CD8-positive, alpha-beta memory T cell (primary cell): Measurements from ENCODE around the gene BCAR3. TPM values are rescaled to one million over a fixed set of nuclear protein-coding genes. Genes with fewer than 3 reads are reported as not detected.

Experiments used
- CTCF ChIA-PET: fragments of 350-600 bp; sonication (Branson Sonifier 250); formaldehyde crosslinking; loops from one replicate; lab custom pipeline; 2021; ENCODE audit warnings: antibody characterized with exemption; lab: Charles Lee
- POLR2A ChIA-PET: fragments of 350-600 bp; sonication (Branson Sonifier 250); formaldehyde crosslinking; loops from one replicate; lab custom pipeline; 2021; ENCODE audit warnings: antibody characterized with exemption; lab: Charles Lee
- DNase-seq, 5 donors: peaks; one replicate each; pipeline versions ENCODE4 v3.0.0 to v3.0.0-alpha.2; 2020 to 2022; ENCODE audit warnings: mixed read lengths in 1 of 5
- H3K27ac ChIP-seq: one replicate; pipeline ENCODE4 v1.7.0; 2013; ENCODE audit warnings: low read depth, mild to moderate bottlenecking, low read length, moderate library complexity
- H3K27me3 ChIP-seq: 2 replicates; pipeline ENCODE4 v1.7.0; 2013; ENCODE audit warnings: low read length, mild to moderate bottlenecking; ENCODE audit not compliant: insufficient read depth, poor library complexity, severe bottlenecking
- H3K36me3 ChIP-seq: 2 replicates; pipeline ENCODE4 v1.7.0; 2013; ENCODE audit warnings: mild to moderate bottlenecking, low read length, moderate library complexity; ENCODE audit not compliant: insufficient read depth
- H3K4me1 ChIP-seq: 2 replicates; pipeline ENCODE4 v1.7.0; 2013; ENCODE audit warnings: mild to moderate bottlenecking, low read length, moderate library complexity; ENCODE audit not compliant: insufficient read depth
- H3K4me3 ChIP-seq: 2 replicates; pipeline ENCODE4 v1.7.0; 2013; ENCODE audit warnings: mild to moderate bottlenecking, low read length
- H3K9me3 ChIP-seq: 2 replicates; pipeline ENCODE4 v1.7.0; 2013; ENCODE audit warnings: mild to moderate bottlenecking, low read length
- H3K27ac Mint-ChIP-seq, 8 donors: one replicate each; pipeline ENCODE4 v1.8.0; 2020 to 2021; ENCODE audit warnings: mixed read lengths in 8 of 8, mild to moderate bottlenecking in 6 of 8, inconsistent platforms in 3 of 8, moderate library complexity in 3 of 8
- H3K27me3 Mint-ChIP-seq, 2 donors: one replicate each; pipeline ENCODE4 v1.8.0; 2020 to 2021; ENCODE audit warnings: mixed read lengths in 2 of 2, mild to moderate bottlenecking in 1 of 2, moderate library complexity in 1 of 2
- H3K36me3 Mint-ChIP-seq, 3 donors: one replicate each; pipeline ENCODE4 v1.8.0; 2020 to 2021; ENCODE audit warnings: mixed read lengths in 3 of 3, inconsistent platforms in 1 of 3, mild to moderate bottlenecking in 1 of 3
- H3K4me1 Mint-ChIP-seq, 3 donors: one replicate each; pipeline ENCODE4 v1.8.0; 2020 to 2021; ENCODE audit warnings: mixed read lengths in 3 of 3, inconsistent platforms in 1 of 3, mild to moderate bottlenecking in 1 of 3
- H3K4me3 Mint-ChIP-seq, 7 donors: one replicate each; pipeline ENCODE4 v1.8.0; 2020 to 2021; ENCODE audit warnings: mixed read lengths in 7 of 7, mild to moderate bottlenecking in 6 of 7, moderate library complexity in 4 of 7, inconsistent platforms in 2 of 7
- H3K9me3 Mint-ChIP-seq, 5 donors: one replicate each; pipeline ENCODE4 v1.8.0; 2020 to 2022; ENCODE audit warnings: mixed read lengths in 5 of 5, mild to moderate bottlenecking in 3 of 5, moderate library complexity in 2 of 5, inconsistent platforms in 1 of 5
- polyA plus RNA-seq: library from polyadenylated mRNA; unstranded; fragments of 300-500 nt; fragmentation: Illumina TruSeq; gene quantifications from one replicate; pipeline ENCODE4 v1.2.3, GENCODE V29; 2021
- total RNA-seq, 2 experiments: library from RNA; stranded (reverse); gene quantifications; one replicate each; pipeline ENCODE4 v1.2.3, GENCODE V29; 2021

The BCAR3 gene
- total and polyA plus RNA-seq, 3 experiments from 2014 or later, result 0.32 to 0.77 (median 0.62) TPM

DNA sequence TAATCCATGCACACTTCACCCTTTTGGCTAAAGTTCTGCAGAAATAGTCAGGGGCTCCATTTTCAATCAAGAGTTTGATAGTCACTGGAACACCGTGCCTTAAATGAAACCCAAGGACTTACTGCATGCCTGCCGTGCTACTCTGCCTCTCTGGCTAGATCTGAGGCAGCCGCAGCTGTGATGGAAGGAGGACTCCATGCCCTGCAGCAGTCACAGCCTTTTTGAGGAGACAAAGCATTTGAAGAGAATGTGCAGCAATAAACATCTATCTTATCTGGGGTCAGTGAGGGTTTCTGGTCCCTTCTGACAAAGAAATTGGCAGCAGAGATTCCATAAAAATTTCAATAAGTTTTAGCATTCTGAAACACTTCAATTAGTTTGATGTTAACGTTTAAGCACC lies 78.0 kb downstream of the BCAR3 start:
- CTCF ChIA-PET, result interaction anchor here (0.8 kb wide), 1 partner anchor 15 kb away, joined by 5 read pairs; no protein-coding TSS in a partner anchor
- H3K36me3 ChIP-seq, result no peaks in the 10 kb centered on the region
- Mint-ChIP-seq H3K36me3 (peaks cover 0 to 3% (median 0%) of the 10 kb centered on the region in 3 donors), H3K27me3 (peaks cover 0 to 26% of the 10 kb centered on the region in 2 donors), H3K4me1 (no peaks in the 10 kb centered on the region), H3K27ac (no peak overlapping the region), H3K9me3 (no peaks in the 10 kb centered on the region), H3K4me3 (no peak overlapping the region)
- peaks cover 13% of the 10 kb centered on the region for H3K27me3 ChIP-seq
- DNase-seq, result no peak
- POLR2A ChIA-PET, result no interaction called here
- no peaks in the 10 kb centered on the region for H3K4me1 ChIP-seq
- no peak overlapping the region for H3K27ac ChIP-seq
- H3K4me3 ChIP-seq, result no peak overlapping the region
- no peaks in the 10 kb centered on the region for H3K9me3 ChIP-seq

- POLR2A ChIA-PET, result no interaction called here
- no peaks in the 10 kb centered on the region for H3K9me3 ChIP-seq
- Mint-ChIP-seq H3K27ac (no peak overlapping the region), H3K36me3 (peaks cover 0 to 3% (median 0%) of the 10 kb centered on the region in 3 donors), H3K27me3 (peaks cover 0 to 26% of the 10 kb centered on the region in 2 donors), H3K9me3 (no peaks in the 10 kb centered on the region), H3K4me1 (no peaks in the 10 kb centered on the region), H3K4me3 (no peak overlapping the region)
- no peaks in the 10 kb centered on the region for H3K36me3 ChIP-seq
- no peak overlapping the region for H3K4me3 ChIP-seq
- CTCF ChIA-PET, result interaction anchor here (0.8 kb wide), 1 partner anchor 15 kb away, joined by 5 read pairs; no protein-coding TSS in a partner anchor
- no peaks in the 10 kb centered on the region for H3K4me1 ChIP-seq
- no peak for DNase-seq
- no peak overlapping the region for H3K27ac ChIP-seq
- peaks cover 13% of the 10 kb centered on the region for H3K27me3 ChIP-seq
Measured at GRCh38 chr1:93603106-93603505, 78.5 kb downstream of the BCAR3 start.

DNA sequence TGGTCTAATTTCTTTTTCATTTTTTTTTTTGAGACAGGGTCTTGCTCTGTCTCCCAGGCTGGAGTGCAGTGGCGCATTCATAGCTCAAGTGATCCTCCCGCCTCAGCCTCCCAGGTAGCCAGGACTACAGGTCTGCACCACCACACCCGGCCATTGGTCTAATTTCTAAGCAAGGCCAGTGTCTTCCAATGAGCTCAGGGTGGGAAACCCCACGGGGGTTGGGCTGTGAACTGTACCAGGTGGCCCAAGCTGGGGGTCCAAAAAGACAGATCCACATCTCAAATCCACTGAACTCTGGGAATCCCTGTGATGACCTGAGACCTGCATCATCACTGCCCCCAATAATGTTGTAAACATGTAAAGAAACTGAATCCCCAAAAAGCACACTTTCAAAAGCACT lies 79.5 kb downstream of the BCAR3 start:
- no peak for DNase-seq
- ChIA-PET CTCF (interaction anchor here (1.1 kb wide), 1 partner anchor 9 kb away, joined by 3 read pairs; no protein-coding TSS in a partner anchor), POLR2A (no interaction called here)
- Histone ChIP-seq H3K27me3 (peaks cover 13% of the 10 kb centered on the region), H3K27ac (no peak overlapping the region), H3K9me3 (no peaks in the 10 kb centered on the region), H3K4me3 (no peak overlapping the region), H3K36me3 (no peaks in the 10 kb centered on the region), H3K4me1 (no peaks in the 10 kb centered on the region)
- H3K27ac Mint-ChIP-seq, result no peak overlapping the region
- no peak overlapping the region for H3K4me3 Mint-ChIP-seq
- no peaks in the 10 kb centered on the region for H3K9me3 Mint-ChIP-seq
- H3K4me1 Mint-ChIP-seq, result no peaks in the 10 kb centered on the region
- H3K36me3 Mint-ChIP-seq, result peaks cover 0 to 3% (median 0%) of the 10 kb centered on the region in 3 donors
- peaks cover 0 to 26% of the 10 kb centered on the region in 2 donors for H3K27me3 Mint-ChIP-seq

GRCh38 chr1:93601686-93602085 lies 80.0 kb downstream of the BCAR3 start:
- ChIA-PET POLR2A (no interaction called here), CTCF (interaction anchor here (1.1 kb wide), 1 partner anchor 9 kb away, joined by 3 read pairs; no protein-coding TSS in a partner anchor)
- no peaks in the 10 kb centered on the region for H3K4me1 Mint-ChIP-seq
- Histone ChIP-seq H3K9me3 (no peaks in the 10 kb centered on the region), H3K4me3 (no peak overlapping the region), H3K27ac (no peak overlapping the region), H3K36me3 (no peaks in the 10 kb centered on the region), H3K4me1 (no peaks in the 10 kb centered on the region), H3K27me3 (peaks cover 13% of the 10 kb centered on the region)
- DNase-seq, result no peak
- peaks cover 0 to 3% (median 0%) of the 10 kb centered on the region in 3 donors for H3K36me3 Mint-ChIP-seq
- H3K4me3 Mint-ChIP-seq, result no peak overlapping the region
- H3K27ac Mint-ChIP-seq, result no peak overlapping the region
- no peaks in the 10 kb centered on the region for H3K9me3 Mint-ChIP-seq
- peaks cover 0 to 26% of the 10 kb centered on the region in 2 donors for H3K27me3 Mint-ChIP-seq

DNA sequence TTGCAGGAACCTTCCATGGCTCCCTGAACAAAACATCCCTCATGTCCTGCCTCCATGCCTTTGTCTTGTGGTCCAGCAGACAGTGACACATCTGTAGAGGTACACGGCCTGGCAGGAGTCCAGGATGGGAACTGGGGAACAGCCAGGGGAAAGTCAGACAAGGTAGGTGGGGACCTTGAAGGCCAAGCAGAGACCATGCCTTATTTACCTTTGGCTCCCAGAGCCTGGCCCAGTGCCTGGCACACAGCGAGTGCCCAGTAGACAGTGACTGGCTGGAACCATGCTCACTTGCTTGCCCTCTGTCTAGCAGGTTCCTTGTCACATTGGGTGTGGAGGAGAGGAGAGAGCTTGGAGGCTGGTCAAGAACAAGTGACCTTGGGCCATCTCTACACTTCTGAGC lies 81.0 kb downstream of the BCAR3 start:
- CTCF ChIA-PET, result no interaction called here
- DNase-seq, result no peak
- no peak overlapping the region for H3K27ac ChIP-seq
- H3K9me3 Mint-ChIP-seq, result no peaks in the 10 kb centered on the region
- no peaks in the 10 kb centered on the region for H3K4me1 Mint-ChIP-seq
- peaks cover 0 to 19% of the 10 kb centered on the region in 2 donors for H3K27me3 Mint-ChIP-seq
- no peaks in the 10 kb centered on the region for H3K4me1 ChIP-seq
- peaks cover 0 to 3% (median 0%) of the 10 kb centered on the region in 3 donors for H3K36me3 Mint-ChIP-seq
- H3K27me3 ChIP-seq, result peaks cover 5% of the 10 kb centered on the region
- H3K4me3 ChIP-seq, result no peak overlapping the region
- H3K9me3 ChIP-seq, result no peaks in the 10 kb centered on the region
- POLR2A ChIA-PET, result no interaction called here
- no peaks in the 10 kb centered on the region for H3K36me3 ChIP-seq
- H3K4me3 Mint-ChIP-seq, result no peak overlapping the region
- H3K27ac Mint-ChIP-seq, result no peak overlapping the region

DNA sequence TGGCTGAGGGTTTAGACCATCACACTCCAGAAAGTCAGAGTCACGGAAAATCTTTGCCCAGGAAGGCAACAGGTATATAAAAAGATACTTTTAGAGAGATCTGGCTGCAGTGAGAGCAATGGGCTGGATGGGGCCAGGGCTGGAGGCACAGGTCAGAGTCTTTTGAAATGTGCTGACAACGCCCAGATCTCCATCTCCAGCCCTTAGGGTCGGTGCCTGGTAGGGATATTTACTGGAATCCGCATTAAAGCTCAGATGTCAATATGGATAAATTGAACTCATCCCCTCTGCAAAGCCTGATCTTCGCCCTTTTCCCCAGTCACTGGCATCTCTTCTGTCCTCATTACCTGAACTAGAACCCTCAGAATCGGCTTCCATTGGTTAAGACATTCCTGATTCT lies 82.2 kb downstream of the BCAR3 start:
- DNase-seq, result no peak
- H3K4me3 ChIP-seq, result no peak overlapping the region
- no peaks in the 10 kb centered on the region for H3K4me1 ChIP-seq
- H3K36me3 ChIP-seq, result no peaks in the 10 kb centered on the region
- H3K9me3 ChIP-seq, result no peaks in the 10 kb centered on the region
- Mint-ChIP-seq H3K27ac (no peak overlapping the region), H3K9me3 (no peaks in the 10 kb centered on the region), H3K27me3 (peaks cover 0 to 11% of the 10 kb centered on the region in 2 donors), H3K4me3 (no peak overlapping the region), H3K4me1 (no peaks in the 10 kb centered on the region), H3K36me3 (peaks cover 0 to 3% (median 0%) of the 10 kb centered on the region in 3 donors)
- no peak overlapping the region for H3K27ac ChIP-seq
- H3K27me3 ChIP-seq, result peaks cover 4% of the 10 kb centered on the region
- ChIA-PET CTCF (no interaction called here), POLR2A (no interaction called here)

- no peak overlapping the region for H3K4me3 Mint-ChIP-seq
- CTCF ChIA-PET, result no interaction called here
Measured at GRCh38 chr1:93598861-93599439, 82.7 kb downstream of the BCAR3 start.

GRCh38 chr1:93598396-93598795 lies 83.2 kb downstream of the BCAR3 start:
- Mint-ChIP-seq H3K4me3 (no peak overlapping the region), H3K36me3 (peaks cover 0 to 3% (median 0%) of the 10 kb centered on the region in 3 donors), H3K27ac (no peak overlapping the region), H3K9me3 (no peaks in the 10 kb centered on the region), H3K4me1 (no peaks in the 10 kb centered on the region), H3K27me3 (peaks cover 2 to 9% of the 10 kb centered on the region in 2 donors)
- Histone ChIP-seq H3K27me3 (peaks cover 3% of the 10 kb centered on the region), H3K36me3 (no peaks in the 10 kb centered on the region), H3K4me1 (no peaks in the 10 kb centered on the region), H3K9me3 (no peaks in the 10 kb centered on the region), H3K27ac (no peak overlapping the region), H3K4me3 (no peak overlapping the region)
- ChIA-PET POLR2A (no interaction called here), CTCF (no interaction called here)
- DNase-seq, result no peak

More at GRCh38 chr1:93598861-93599439, 82.7 kb downstream of the BCAR3 start:
- H3K27ac ChIP-seq, result no peak overlapping the region
- POLR2A ChIA-PET, result no interaction called here
- H3K27me3 ChIP-seq, result peaks cover 4% of the 10 kb centered on the region
- H3K36me3 Mint-ChIP-seq, result peaks cover 0 to 3% (median 0%) of the 10 kb centered on the region in 3 donors
- H3K9me3 ChIP-seq, result no peaks in the 10 kb centered on the region
- H3K4me1 ChIP-seq, result no peaks in the 10 kb centered on the region
- DNase-seq, result no peak
- peaks cover 0 to 9% of the 10 kb centered on the region in 2 donors for H3K27me3 Mint-ChIP-seq
- no peaks in the 10 kb centered on the region for H3K4me1 Mint-ChIP-seq
- H3K27ac Mint-ChIP-seq, result no peak overlapping the region
- no peak overlapping the region for H3K4me3 ChIP-seq
- no peaks in the 10 kb centered on the region for H3K36me3 ChIP-seq
- no peaks in the 10 kb centered on the region for H3K9me3 Mint-ChIP-seq
